ENCODE measurements around the gene PTBP3. TPM values are rescaled to one million over a fixed set of nuclear protein-coding genes. Genes with fewer than 3 reads are reported as not detected.

PTBP3 gene
- total RNA-seq, 1 experiment from 2014 or later, result 100 TPM

DNA sequence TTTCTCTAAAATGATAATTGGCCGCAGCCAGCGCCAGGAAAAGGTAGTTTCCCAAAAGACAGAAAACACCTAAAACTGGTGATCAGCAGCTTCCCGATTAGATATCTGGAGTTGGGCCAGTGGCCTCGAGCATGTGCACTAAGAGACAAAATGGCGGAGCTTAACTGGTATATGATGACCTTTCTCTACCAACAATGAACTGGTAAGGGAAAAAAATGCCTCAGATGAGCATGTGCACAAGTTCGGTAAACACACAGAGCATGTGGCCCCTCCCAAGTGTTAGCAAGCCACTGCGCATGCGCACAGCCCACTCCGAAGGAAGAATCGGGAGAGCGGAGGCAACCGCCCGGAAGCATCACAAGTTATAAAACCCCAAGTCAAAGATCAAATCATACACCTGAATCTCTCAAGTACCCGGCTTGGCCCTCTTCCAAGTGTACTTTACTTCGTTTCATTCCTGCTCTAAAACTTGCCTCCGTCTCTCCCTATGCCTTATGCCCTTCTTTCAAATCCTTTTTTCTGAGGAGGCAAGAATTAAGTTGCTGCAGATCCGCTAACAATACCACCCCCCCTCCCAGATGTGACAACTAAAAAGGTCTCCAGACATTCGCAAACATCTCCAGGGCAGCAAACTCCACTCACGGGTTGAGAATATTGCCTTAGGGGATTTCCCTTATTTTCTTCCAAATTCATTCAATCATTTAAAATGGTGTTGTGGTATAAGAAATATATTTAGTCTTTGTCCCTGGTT, 15.0 kb upstream of the PTBP3 start:
- peak; percentile 73 for ATAC-seq
- ChIA-PET POLR2A (no interaction called here), CTCF (interaction anchor here (1.0 to 1.7 kb wide), 4 partner anchors 15 to 251 kb away, joined by 3 to 6 read pairs (median 4); partner anchors contain the start of gene PTBP3)
- Mint-ChIP-seq H3K4me3 (peak overlapping the region; percentile 65), H3K36me3 (no peaks in the 10 kb centered on the region), H3K27me3 (ENCODE audit: low read depth) (no peaks in the 10 kb centered on the region; the same call in 1 of the 2 replicates), H3K9me3 (peaks cover 12% of the 10 kb centered on the region; the same call in 1 of the 2 replicates), H3K27ac (peak overlapping the region; percentile 96), H3K4me1 (peaks cover 21% of the 10 kb centered on the region)
- peak; percentile 79 for DNase-seq (ENCODE audit: low spot score)
- 0 out of 2 replicates have a peak, but pooled peaks have one; percentile 31 for TF ChIP-seq SP1 (CRISPR knock-in tag; conservative IDR thresholded peaks at IDR 0.05)
- TF ChIP-seq, protein P1, sequence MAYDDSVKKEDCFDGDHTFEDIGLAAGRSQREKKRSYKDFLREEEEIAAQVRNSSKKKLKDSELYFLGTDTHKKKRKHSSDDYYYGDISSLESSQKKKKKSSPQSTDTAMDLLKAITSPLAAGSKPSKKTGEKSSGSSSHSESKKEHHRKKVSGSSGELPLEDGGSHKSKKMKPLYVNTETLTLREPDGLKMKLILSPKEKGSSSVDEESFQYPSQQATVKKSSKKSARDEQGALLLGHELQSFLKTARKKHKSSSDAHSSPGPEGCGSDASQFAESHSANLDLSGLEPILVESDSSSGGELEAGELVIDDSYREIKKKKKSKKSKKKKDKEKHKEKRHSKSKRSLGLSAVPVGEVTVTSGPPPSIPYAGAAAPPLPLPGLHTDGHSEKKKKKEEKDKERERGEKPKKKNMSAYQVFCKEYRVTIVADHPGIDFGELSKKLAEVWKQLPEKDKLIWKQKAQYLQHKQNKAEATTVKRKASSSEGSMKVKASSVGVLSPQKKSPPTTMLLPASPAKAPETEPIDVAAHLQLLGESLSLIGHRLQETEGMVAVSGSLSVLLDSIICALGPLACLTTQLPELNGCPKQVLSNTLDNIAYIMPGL (CRISPR knock-in tag; IDR thresholded peaks at IDR 0.05), result no peak
- TF ChIP-seq GRHL2 (CRISPR knock-in tag; IDR thresholded peaks at IDR 0.05; ENCODE audit: insufficient replicate concordance, severe bottlenecking), result no peak
- TF ChIP-seq, protein P2, sequence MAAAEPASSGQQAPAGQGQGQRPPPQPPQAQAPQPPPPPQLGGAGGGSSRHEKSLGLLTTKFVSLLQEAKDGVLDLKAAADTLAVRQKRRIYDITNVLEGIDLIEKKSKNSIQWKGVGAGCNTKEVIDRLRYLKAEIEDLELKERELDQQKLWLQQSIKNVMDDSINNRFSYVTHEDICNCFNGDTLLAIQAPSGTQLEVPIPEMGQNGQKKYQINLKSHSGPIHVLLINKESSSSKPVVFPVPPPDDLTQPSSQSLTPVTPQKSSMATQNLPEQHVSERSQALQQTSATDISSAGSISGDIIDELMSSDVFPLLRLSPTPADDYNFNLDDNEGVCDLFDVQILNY (CRISPR knock-in tag; IDR thresholded peaks at IDR 0.05), result no peak
- TF ChIP-seq MXD4 (CRISPR knock-in tag; IDR thresholded peaks at IDR 0.05; ENCODE audit: borderline replicate concordance), result no peak
- TF ChIP-seq, protein P3, sequence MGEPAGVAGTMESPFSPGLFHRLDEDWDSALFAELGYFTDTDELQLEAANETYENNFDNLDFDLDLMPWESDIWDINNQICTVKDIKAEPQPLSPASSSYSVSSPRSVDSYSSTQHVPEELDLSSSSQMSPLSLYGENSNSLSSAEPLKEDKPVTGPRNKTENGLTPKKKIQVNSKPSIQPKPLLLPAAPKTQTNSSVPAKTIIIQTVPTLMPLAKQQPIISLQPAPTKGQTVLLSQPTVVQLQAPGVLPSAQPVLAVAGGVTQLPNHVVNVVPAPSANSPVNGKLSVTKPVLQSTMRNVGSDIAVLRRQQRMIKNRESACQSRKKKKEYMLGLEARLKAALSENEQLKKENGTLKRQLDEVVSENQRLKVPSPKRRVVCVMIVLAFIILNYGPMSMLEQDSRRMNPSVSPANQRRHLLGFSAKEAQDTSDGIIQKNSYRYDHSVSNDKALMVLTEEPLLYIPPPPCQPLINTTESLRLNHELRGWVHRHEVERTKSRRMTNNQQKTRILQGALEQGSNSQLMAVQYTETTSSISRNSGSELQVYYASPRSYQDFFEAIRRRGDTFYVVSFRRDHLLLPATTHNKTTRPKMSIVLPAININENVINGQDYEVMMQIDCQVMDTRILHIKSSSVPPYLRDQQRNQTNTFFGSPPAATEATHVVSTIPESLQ (CRISPR knock-in tag; IDR thresholded peaks at IDR 0.05), result no peak
- TF ChIP-seq, protein P4, sequence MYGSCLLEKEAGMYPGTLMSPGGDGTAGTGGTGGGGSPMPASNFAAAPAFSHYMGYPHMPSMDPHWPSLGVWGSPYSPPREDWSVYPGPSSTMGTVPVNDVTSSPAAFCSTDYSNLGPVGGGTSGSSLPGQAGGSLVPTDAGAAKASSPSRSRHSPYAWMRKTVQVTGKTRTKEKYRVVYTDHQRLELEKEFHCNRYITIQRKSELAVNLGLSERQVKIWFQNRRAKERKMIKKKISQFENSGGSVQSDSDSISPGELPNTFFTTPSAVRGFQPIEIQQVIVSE (CRISPR knock-in tag; IDR thresholded peaks at IDR 0.05; ENCODE audit: borderline replicate concordance), result no peak
- TF ChIP-seq EMX1 (CRISPR knock-in tag; IDR thresholded peaks at IDR 0.05), result no peak
- TF ChIP-seq SMAD3 (CRISPR knock-in tag; IDR thresholded peaks at IDR 0.05; ENCODE audit: borderline replicate concordance), result no peak
- TF ChIP-seq FOXK1 (CRISPR knock-in tag; IDR thresholded peaks at IDR 0.05), result peak; percentile 80; the same call in 1 of the 2 replicates
- TF ChIP-seq ESRRA (CRISPR knock-in tag; IDR thresholded peaks at IDR 0.05; ENCODE audit: borderline replicate concordance), result no peak
- TF ChIP-seq NR2C2 (CRISPR knock-in tag; IDR thresholded peaks at IDR 0.05), result no peak
- TF ChIP-seq, protein P5, sequence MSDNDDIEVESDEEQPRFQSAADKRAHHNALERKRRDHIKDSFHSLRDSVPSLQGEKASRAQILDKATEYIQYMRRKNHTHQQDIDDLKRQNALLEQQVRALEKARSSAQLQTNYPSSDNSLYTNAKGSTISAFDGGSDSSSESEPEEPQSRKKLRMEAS (CRISPR knock-in tag; IDR thresholded peaks at IDR 0.05), result peak; percentile 62; the same call in 1 of the 2 replicates

DNA sequence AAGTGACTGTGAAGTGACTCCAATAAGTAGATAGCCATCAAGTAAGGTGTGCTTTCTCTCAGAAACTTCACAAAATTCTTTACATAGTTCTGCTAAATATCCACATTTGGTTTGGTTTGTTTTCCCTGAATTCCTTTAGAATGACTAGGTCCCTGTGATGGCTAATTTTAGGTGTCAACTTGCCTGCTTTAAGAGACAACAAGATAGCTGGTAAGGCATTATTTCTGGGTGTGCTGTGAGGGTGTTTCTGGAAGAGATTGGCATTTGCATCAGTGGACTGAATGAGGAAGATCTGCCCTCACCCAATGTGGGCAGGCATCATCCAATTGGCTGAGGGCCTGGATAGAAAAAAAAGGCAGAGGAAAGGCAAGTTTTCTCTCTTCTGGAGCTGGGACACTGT, 8.3 kb upstream of the PTBP3 start:
- CTCF ChIA-PET, result no interaction called here
- ATAC-seq (peak; percentile 44; the same call in 1 of the 2 replicates), DNase-seq (ENCODE audit: low spot score) (no peak)
- Mint-ChIP-seq H3K4me3 (no peak overlapping the region), H3K27me3 (ENCODE audit: low read depth) (no peaks in the 10 kb centered on the region; the same call in 1 of the 2 replicates), H3K27ac (peak overlapping the region; percentile 81), H3K4me1 (peaks cover 8% of the 10 kb centered on the region), H3K9me3 (peaks cover 8% of the 10 kb centered on the region; the same call in 1 of the 2 replicates), H3K36me3 (no peaks in the 10 kb centered on the region)
- POLR2A ChIA-PET, result no interaction called here
- TF ChIP-seq, protein P6, sequence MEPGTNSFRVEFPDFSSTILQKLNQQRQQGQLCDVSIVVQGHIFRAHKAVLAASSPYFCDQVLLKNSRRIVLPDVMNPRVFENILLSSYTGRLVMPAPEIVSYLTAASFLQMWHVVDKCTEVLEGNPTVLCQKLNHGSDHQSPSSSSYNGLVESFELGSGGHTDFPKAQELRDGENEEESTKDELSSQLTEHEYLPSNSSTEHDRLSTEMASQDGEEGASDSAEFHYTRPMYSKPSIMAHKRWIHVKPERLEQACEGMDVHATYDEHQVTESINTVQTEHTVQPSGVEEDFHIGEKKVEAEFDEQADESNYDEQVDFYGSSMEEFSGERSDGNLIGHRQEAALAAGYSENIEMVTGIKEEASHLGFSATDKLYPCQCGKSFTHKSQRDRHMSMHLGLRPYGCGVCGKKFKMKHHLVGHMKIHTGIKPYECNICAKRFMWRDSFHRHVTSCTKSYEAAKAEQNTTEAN (CRISPR knock-in tag; IDR thresholded peaks at IDR 0.05), result no peak
- TF ChIP-seq, protein P7, sequence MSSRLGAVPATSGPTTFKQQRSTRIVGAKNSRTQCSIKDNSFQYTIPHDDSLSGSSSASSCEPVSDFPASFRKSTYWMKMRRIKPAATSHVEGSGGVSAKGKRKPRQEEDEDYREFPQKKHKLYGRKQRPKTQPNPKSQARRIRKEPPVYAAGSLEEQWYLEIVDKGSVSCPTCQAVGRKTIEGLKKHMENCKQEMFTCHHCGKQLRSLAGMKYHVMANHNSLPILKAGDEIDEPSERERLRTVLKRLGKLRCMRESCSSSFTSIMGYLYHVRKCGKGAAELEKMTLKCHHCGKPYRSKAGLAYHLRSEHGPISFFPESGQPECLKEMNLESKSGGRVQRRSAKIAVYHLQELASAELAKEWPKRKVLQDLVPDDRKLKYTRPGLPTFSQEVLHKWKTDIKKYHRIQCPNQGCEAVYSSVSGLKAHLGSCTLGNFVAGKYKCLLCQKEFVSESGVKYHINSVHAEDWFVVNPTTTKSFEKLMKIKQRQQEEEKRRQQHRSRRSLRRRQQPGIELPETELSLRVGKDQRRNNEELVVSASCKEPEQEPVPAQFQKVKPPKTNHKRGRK (CRISPR knock-in tag; IDR thresholded peaks at IDR 0.05; ENCODE audit: borderline replicate concordance), result no peak
- TF ChIP-seq, protein P8, sequence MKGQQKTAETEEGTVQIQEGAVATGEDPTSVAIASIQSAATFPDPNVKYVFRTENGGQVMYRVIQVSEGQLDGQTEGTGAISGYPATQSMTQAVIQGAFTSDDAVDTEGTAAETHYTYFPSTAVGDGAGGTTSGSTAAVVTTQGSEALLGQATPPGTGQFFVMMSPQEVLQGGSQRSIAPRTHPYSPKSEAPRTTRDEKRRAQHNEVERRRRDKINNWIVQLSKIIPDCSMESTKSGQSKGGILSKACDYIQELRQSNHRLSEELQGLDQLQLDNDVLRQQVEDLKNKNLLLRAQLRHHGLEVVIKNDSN (CRISPR knock-in tag; IDR thresholded peaks at IDR 0.05), result no peak
- no peak for TF ChIP-seq NFE2L1 (CRISPR knock-in tag; IDR thresholded peaks at IDR 0.05)
- no peak for TF ChIP-seq ZNF263 (CRISPR knock-in tag; IDR thresholded peaks at IDR 0.05; ENCODE audit: low read depth)
- TF ChIP-seq SOX15 (CRISPR knock-in tag; IDR thresholded peaks at IDR 0.05), result no peak
- no peak for TF ChIP-seq ETV6 (CRISPR knock-in tag; IDR thresholded peaks at IDR 0.05)
- no peak for TF ChIP-seq ZBTB21 (CRISPR knock-in tag; IDR thresholded peaks at IDR 0.05; ENCODE audit: borderline replicate concordance)
- TF ChIP-seq FOXJ3 (CRISPR knock-in tag; IDR thresholded peaks at IDR 0.05; ENCODE audit: borderline replicate concordance), result no peak
- no peak for TF ChIP-seq ZNF317 (CRISPR knock-in tag; IDR thresholded peaks at IDR 0.05; ENCODE audit: borderline replicate concordance, low read depth)
- TF ChIP-seq, protein P5 (CRISPR knock-in tag; IDR thresholded peaks at IDR 0.05), result no peak
- TF ChIP-seq ZNF232 (CRISPR knock-in tag; IDR thresholded peaks at IDR 0.05), result no peak
